Mesenteric fat pad (tissue), 1 donor: ENCODE data around the gene SKI. TPM values are rescaled to one million over a fixed set of nuclear protein-coding genes. Genes with fewer than 3 reads are reported as not detected.
"Not testable (repeated sequence)": the region's sequence is repeated elsewhere in the genome, so short reads cannot be mapped to it uniquely, and the experiment has no call there.

Experiments
- DNase-seq: peaks from one replicate; pipeline ENCODE4 v3.0.0-alpha.2; 2020; ENCODE audit warnings: low spot score
- total RNA-seq: library from RNA; stranded (reverse); fragmentation: NEBNext Ultra II Directional; extraction: Animal tissue kit (Norgen Biotek cat#: 25700); gene quantifications from one replicate; pipeline ENCODE4 v1.2.1, GENCODE V29; 2021
- donor health status: DM: yes; HTN: yes; CAD: no.

Gene SKI
- total RNA-seq, 1 donor from 2014 or later, result 101 TPM

- DNase-seq, result no peak
Measured at GRCh38 chr1:2318314-2319278, 90.5 kb downstream of the SKI start.

DNA sequence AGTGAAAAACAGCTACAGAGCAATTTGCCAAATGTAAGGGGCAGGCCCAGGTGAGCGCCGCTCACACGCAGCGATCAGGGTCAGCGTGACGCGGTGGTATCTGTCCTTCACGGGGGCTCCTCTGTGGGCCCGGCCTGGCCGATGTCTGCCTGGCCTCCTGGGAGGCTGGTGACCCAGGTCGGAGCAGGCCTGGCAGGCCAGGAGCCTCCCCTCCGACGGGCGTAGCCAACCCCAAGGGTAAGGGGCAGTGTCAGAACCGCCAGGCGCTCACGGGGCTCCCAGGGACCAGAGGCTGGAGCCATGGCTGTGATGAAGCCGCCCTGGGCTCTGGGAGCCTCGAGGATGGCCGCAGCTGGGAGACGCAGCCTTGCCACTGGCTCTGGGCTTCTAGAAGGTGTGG, 91.2 kb downstream of the SKI start:
- DNase-seq, result no peak

DNA sequence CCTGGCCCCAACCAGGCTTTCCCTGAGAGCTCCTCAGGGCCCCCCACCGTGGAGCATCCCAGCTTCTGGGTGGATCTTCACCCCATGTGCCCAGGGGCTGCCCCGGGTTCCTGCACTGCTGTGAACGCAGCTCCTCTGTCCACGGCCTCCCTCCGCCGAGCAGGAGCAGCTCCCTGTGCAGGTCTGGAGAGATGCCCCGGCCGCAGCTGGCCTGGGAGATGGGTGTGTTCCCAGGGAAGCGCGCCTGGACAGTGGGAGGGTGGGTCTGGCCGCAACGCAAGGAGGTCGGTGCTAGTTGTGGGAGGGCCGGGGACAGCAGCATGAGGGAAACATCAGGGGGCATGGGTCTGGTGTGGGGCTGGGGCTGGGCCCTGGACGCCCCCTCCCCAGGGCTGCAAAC, 91.9 kb downstream of the SKI start:
- no peak for DNase-seq

- no peak for DNase-seq
Measured at GRCh38 chr1:2320760-2321667, 92.9 kb downstream of the SKI start.

DNA sequence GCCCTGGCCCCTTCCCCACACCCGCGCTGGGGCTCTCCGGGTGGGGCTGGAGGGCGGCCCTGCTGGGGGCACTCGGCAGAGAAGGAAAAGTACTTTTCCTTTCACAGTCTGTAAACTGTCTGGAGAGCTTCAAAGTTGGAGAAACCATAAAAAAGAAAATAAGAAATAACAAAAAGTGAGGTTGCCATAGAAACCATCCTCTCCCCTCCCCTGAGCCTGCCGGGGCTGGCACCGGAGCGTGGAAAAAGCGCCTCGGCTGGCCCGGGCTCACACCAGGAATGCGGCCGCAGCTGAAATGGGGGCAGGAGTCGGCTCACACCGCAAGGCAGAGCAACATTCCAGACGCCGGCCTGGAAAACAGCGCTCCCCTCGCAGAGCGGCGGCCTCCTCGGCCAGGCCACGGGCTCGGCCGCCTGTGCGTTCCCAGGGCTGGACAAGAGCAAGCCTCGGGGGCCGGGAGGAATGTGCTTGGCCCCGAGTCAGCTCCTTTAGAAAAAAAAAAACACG, 94.0 kb downstream of the SKI start:
- DNase-seq, result peak; percentile 95

DNA sequence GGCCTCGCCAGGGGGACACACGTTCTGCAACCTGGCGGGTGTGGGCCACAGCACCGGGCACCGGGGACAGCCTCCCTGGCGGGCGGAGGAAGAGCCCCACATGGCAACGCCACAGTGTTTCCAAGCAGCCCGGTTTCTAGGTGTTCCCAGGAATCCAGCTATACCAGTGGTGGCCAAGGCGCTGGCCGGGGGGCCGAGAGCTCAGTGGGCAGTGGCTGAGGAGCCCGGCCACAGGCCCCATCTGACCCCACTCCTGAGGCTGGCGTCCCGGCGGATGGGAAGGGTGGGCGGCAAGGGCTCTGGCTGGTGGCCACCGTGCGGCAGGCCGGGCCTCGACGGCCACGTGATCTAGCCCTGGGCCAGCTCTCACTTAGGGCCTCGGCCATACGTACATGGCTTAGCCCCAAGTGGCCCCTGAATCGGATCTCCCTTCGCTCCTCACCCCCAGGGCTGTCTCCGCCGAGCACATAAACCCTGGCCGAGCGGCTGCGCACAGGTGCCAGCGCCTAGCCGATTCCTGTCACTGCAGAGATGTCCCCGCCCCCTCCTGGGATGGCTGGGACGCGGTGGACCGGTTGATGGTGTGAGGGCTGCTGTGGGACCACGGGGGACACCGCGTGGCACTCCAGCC, 94.6 kb downstream of the SKI start:
- DNase-seq, result no peak

GRCh38 chr1:2323451-2323974, 95.4 kb downstream of the SKI start:
- no peak for DNase-seq

GRCh38 chr1:2324553-2325366, 96.6 kb downstream of the SKI start:
- DNase-seq, result no peak

DNA sequence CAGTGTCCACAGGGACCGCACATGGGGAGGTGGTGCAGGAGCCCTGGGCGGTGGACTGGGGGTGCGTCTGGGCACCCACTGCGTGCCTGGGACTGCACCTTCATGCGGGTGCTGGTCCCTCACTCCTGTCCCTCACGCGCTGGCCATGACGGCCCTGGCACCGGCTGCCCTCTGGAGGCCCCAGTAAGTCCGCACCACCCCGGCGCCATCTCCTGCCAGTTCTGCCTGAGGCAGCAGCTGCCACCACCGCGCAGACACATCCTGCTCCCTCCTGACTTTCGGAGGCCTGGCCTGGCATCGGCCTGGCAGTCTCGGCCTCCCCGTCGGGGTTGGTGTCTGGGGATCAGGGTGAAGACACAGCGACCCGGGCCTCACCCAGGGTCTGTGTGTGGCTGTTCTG, 98.4 kb downstream of the SKI start:
- no peak for DNase-seq

DNA sequence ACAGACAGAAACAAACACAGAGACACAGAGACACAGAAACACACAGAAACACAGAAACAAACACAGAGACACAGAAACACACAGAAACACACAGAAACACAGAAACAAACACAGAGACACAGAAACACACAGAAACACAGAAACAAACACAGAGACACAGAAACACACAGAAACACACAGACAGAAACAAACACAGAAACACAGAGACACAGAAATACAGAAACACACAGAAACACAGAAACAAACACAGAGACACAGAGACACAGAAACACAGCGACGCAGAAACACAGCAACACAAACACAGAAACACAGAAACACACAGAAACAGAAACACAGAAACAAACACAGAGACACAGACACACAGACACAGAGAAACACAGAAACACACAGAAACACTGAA, 99.0 kb downstream of the SKI start:
- DNase-seq, result not testable (repeated sequence)

GRCh38 chr1:2327841-2328240, 99.7 kb downstream of the SKI start:
- DNase-seq, result no peak

DNA sequence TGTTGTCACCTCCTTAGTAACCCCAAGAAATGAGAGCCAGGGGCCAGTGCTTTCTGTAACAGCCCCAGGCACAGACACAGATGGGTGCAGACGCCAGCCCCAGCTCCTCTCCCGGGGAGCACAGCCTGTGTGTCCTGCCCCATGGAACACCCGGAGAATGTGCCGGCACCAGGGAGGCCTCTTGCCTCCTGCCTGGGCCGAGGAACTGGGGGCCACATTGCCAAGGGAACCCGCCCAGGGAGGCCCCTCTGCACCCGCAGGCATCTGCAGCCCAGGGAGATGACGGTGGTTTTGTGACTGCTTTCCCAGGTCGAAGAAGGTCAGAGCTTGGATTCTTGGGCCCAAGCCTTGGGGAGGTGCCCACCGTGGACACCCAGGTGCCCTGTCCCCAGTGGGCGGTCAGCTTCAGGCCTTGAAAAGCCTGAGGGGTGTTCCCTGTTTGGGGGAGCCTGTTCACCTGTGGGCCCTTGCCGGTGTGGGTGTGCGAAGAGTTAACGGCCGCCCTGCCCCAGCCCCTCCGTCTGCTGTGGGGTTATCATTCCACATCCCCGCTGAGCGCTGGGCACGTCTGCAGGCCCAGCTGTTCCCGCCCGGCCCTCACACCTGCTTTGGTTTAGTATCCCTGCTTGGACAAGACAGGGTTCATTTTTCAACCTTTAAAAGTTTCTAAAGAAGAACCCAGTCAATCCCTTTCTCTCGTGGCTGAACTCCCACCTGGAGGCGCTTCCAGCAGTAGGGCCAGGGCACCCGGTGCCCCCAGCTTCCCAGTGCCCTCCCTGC, 100.7 kb downstream of the SKI start:
- DNase-seq, result no peak

- no peak for DNase-seq
Measured at GRCh38 chr1:2330035-2330434, 101.9 kb downstream of the SKI start.

DNA sequence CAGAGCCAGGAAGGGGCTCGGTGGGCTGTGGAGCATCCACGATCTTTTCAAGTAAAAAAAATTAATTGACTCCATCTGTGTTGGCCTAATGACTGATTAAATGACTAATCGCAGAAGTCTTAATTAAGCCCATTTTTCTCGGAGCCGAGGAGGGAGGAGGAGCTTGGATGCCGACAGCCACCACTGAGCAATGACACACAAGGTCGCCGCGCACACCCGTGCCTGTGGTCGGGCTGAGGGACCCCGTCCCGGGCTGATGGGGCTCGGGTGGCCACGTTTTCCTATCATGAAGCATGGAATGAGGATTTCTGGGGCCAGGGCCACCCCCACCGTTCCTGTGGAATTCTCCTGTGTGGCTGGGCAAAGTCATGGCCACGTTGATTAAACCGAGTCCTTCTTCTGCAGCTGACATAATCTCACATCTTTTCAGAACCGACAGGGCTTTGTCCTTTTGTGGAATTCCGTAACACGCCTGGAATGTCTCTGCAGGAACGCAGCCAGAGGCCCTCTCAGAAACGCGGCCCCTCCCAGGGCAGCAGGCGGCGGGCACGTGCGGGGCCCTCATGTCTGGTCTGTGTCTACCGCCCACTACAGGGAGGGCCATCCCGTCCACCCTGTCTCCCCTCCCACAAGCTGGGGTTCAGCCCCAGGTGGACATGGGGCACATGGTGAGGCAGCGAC, 102.5 kb downstream of the SKI start:
- no peak for DNase-seq

- no peak for DNase-seq
Measured at GRCh38 chr1:2331200-2331544, 103.1 kb downstream of the SKI start.

GRCh38 chr1:2331580-2331979, 103.5 kb downstream of the SKI start:
- DNase-seq, result not testable (repeated sequence)

DNA sequence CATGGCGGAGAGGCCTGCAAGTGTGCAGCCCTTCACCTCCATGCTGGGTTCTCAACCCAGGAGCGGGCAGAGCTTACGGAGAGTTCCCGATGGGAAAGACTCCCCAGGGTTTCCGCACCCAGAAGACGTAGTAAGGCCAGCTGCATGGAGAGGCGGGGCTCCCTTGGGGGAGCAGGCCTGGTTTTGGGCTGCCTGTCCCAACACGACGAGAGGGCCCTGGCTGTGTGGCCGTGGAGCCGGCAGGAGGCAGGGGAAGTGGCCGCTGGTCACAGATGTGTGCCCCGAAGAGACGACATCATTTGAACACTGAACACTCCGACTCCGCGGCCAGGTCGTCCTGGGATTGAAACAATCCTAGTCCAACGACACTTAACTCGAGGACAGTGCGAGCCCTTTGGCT, 106.2 kb downstream of the SKI start:
- no peak for DNase-seq

DNA sequence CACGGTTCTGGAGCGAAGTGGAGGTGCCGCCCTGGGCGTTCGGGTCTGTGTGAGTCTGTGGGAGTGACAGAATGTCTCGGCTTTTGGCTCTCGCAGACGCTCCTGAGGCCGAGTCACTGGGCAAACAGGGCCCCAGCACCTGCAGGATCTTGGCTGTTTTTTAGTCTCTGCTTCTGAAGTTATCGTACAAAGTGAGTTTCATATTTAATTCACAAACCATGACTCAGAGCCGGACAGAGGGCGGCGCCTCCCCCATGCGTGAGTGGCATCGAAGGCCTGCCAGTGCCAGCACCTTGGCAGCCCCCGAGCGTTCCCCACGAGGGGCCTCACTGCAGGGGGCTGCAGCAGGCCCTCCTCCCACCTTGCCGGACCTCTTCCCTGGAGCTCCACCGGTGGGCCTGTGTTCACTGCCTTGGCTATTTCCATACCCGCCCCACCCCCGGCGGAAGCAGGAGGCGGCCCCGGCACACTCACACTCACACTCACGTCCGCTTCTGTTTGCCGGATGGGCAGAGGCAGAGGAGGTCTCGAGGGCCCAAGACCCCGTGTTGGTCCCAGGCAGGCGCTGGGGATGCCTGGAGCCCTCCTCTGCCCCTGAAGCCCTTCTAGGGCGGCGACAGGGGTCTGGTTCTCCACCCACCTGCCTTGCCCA, 106.9 kb downstream of the SKI start:
- DNase-seq, result no peak
